B cell (primary cell): ENCODE data around the gene ISCA1. TPM values are rescaled to one million over a fixed set of nuclear protein-coding genes. Genes with fewer than 3 reads are reported as not detected.

Experiments
- ATAC-seq: fragments of 200-7000 bp; cut with Tn5 transposase; one replicate; pipeline ENCODE4 v1.10.0; 2021; ENCODE audit warnings: low read depth, mild to moderate bottlenecking, moderate number of reproducible peaks, moderate library complexity
- CTCF ChIA-PET: fragments of 350-600 bp; sonication (Branson Sonifier 250); formaldehyde crosslinking; loops from one replicate; lab custom pipeline; 2021; ENCODE audit warnings: antibody characterized with exemption, inconsistent platforms; lab: Charles Lee
- POLR2A ChIA-PET: fragments of 350-600 bp; sonication (Branson Sonifier 250); formaldehyde crosslinking; loops from one replicate; lab custom pipeline; 2021; ENCODE audit warnings: antibody characterized with exemption; lab: Charles Lee
- DNase-seq: peaks from one replicate; pipeline ENCODE4 v3.0.0; 2013
- H2AFZ ChIP-seq: 2 replicates; pipeline ENCODE4 v1.6.1; 2012; ENCODE audit warnings: mild to moderate bottlenecking, low read depth, low read length; ENCODE audit not compliant: insufficient read depth, poor library complexity, severe bottlenecking
- H3K27ac ChIP-seq, 2 donors: 1 replicate in 1 of 2; 2 replicates in 1 of 2; pipeline ENCODE4 v1.5.1; 2012 to 2013; ENCODE audit warnings: low read length in 2 of 2, mild to moderate bottlenecking in 2 of 2, moderate library complexity in 1 of 2
- H3K27me3 ChIP-seq, 4 experiments: fragments of 200-600 bp in 1 of 4; sonication (generic) in 1 of 4; replicated peaks in 1 of 4; 1 replicate in 2 of 4; 2 replicates in 2 of 4; pipeline versions ENCODE4 v1.6.1 to v1.7.0; 2013 to 2016; ENCODE audit warnings: low read length in 3 of 4, mild to moderate bottlenecking in 2 of 4, mixed read lengths in 1 of 4, moderate library complexity in 1 of 4; ENCODE audit not compliant: insufficient read depth in 4 of 4, control insufficient read depth in 3 of 4; ENCODE audit errors: control extremely low read depth in 1 of 4
- H3K36me3 ChIP-seq, 2 experiments: replicated peaks in 1 of 2; 1 replicate in 1 of 2; 2 replicates in 1 of 2; pipeline versions ENCODE4 v1.6.1 to v1.7.1; 2013; ENCODE audit warnings: low read length in 1 of 2; ENCODE audit not compliant: insufficient read depth in 2 of 2, control insufficient read depth in 1 of 2; ENCODE audit errors: control extremely low read depth in 1 of 2, extremely low read depth in 1 of 2
- H3K4me1 ChIP-seq, 2 donors: fragments of 200-600 bp in 1 of 2; sonication (generic) in 1 of 2; 1 replicate in 1 of 2; 2 replicates in 1 of 2; pipeline versions ENCODE4 v1.5.1 to v1.6.1; 2013 to 2017; ENCODE audit warnings: low read length in 2 of 2; ENCODE audit not compliant: control insufficient read depth in 2 of 2, insufficient read depth in 2 of 2
- H3K4me2 ChIP-seq: replicated peaks from 2 replicates; pipeline ENCODE3; 2012; ENCODE audit warnings: mild to moderate bottlenecking, low read depth, low read length; ENCODE audit not compliant: poor library complexity, severe bottlenecking
- H3K4me3 ChIP-seq, 5 experiments: fragments of 200-600 bp in 1 of 5; sonication (generic) in 1 of 5; 1 replicate in 3 of 5; 2 replicates in 2 of 5; pipeline versions ENCODE4 v1.5.1 to v1.7.0; 2011 to 2016; ENCODE audit warnings: low read length in 4 of 5, mild to moderate bottlenecking in 4 of 5, low read depth in 2 of 5, control low read depth in 1 of 5, moderate library complexity in 1 of 5; ENCODE audit not compliant: insufficient read depth in 1 of 5; ENCODE audit errors: control extremely low read depth in 1 of 5, extremely low read depth in 1 of 5
- H3K79me2 ChIP-seq: fragments of 200-600 bp; sonication (generic); one replicate; pipeline ENCODE4 v1.6.0; 2016; ENCODE audit warnings: low read length; ENCODE audit not compliant: control insufficient read depth, insufficient read depth
- H3K9ac ChIP-seq: fragments of 200-600 bp; sonication (generic); 2 replicates; pipeline ENCODE4 v1.6.1; 2017; ENCODE audit warnings: mild to moderate bottlenecking, low read length, moderate library complexity
- H3K9me3 ChIP-seq, 3 donors: one replicate each; pipeline versions ENCODE4 v1.6.1 to v1.7.1; 2013; ENCODE audit warnings: low read length in 2 of 3; ENCODE audit not compliant: control insufficient read depth in 2 of 3, insufficient read depth in 1 of 3; ENCODE audit errors: control extremely low read depth in 1 of 3
- H4K20me1 ChIP-seq: 2 replicates; pipeline ENCODE4 v1.6.0; 2012; ENCODE audit warnings: mild to moderate bottlenecking, low read length; ENCODE audit not compliant: insufficient read depth, control insufficient read depth, poor library complexity, severe bottlenecking
- H3K27ac Mint-ChIP-seq: one replicate; pipeline ENCODE4 v1.8.0; 2021; ENCODE audit warnings: mixed read lengths
- H3K27me3 Mint-ChIP-seq: one replicate; pipeline ENCODE4 v1.8.0; 2021; ENCODE audit warnings: mixed read lengths
- H3K4me1 Mint-ChIP-seq: one replicate; pipeline ENCODE4 v1.8.0; 2021; ENCODE audit warnings: mixed read lengths
- H3K4me3 Mint-ChIP-seq: one replicate; pipeline ENCODE4 v1.8.0; 2021; ENCODE audit warnings: mixed read lengths
- H3K9me3 Mint-ChIP-seq: one replicate; pipeline ENCODE4 v1.8.0; 2022; ENCODE audit warnings: mixed read lengths; ENCODE audit not compliant: insufficient read depth
- EZH2 ChIP-seq: IDR thresholded peaks from 2 replicates; pipeline ENCODE4 v1.6.1; 2012; ENCODE audit warnings: borderline replicate concordance, low read depth, mild to moderate bottlenecking, moderate library complexity, low read length; ENCODE audit not compliant: insufficient read depth, poor library complexity, severe bottlenecking
- WGBS: methylation state at CpG from one replicate; pipeline ENCODE4 v1.1.5; 2013; ENCODE audit warnings: missing lambda C conversion rate; ENCODE audit not compliant: insufficient coverage; 5-methylcytosine and 5-hydroxymethylcytosine counted together
- intact Hi-C: fragments of 100-400 bp; cut with micrococcal nuclease; formaldehyde crosslinking; loops from one replicate; pipeline ENCODE4 v1.10.0; 2022
- polyA plus RNA-seq: library from polyadenylated mRNA; depleted of rRNA; stranded (reverse); fragments of >200 nt; gene quantifications from 2 replicates; pipeline ENCODE4 v1.2.3, GENCODE V29; 2012
- total RNA-seq, 2 donors: library from RNA; stranded (reverse); fragments of 120-200 nt in 1 of 2; gene quantifications; 1 replicate in 1 of 2; 2 replicates in 1 of 2; pipeline versions ENCODE4 v1.2.3 to v1.2.4, GENCODE V29; 2013 to 2022
- TF ChIP-seq, protein P1 (sequence below): fragments of 200-600 bp; IDR thresholded peaks from one replicate; pipeline ENCODE4 v1.8.0; 2022; ENCODE audit warnings: antibody characterized with exemption, mild to moderate bottlenecking

Gene ISCA1
- total and polyA plus RNA-seq, 2 donors (not counting 1 experiment from before 2014, with no cell fraction given), result 17.8 to 32.7 TPM

DNA sequence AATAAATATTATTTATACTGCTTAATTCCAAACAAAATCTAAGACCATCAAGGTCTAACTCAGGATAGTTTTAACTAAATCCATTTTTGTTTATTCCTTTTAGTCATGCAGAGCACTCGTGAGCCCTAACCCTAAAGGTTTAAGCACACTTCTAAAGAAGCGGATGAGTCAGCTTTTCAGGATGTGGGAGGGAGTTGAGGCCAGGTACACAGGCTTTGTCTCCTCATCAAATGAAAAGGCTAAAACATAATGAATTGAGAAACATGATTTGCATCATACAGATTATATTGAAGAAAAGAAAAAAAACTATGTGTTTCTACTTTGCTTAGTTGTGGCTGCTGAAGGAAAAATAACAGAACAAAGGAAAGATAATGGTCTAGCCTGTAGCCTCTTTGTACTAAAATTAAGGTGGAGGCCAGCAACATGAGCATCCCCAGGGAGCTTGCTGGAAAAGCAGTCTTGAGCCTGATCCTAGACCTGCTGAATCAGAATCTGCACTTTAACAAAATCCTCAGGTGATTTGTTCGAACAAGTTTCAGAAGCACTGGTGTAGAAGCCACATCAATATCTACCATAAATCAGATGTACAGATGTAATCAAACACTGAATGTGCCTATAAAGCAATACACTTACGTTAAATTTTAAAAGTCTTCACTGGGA lies 21.1 kb upstream of the ISCA1 start:
- Histone ChIP-seq H3K4me1 (no peaks in the 10 kb centered on the region), H3K9ac (no peak overlapping the region), H3K27ac (no peak overlapping the region), H3K9me3 (no peaks in the 10 kb centered on the region), H2AFZ (no peak overlapping the region), H4K20me1 (no peaks in the 10 kb centered on the region), H3K4me3 (no peak overlapping the region), H3K36me3 (peaks cover 9 to 94% of the 10 kb centered on the region in 2 experiments), H3K27me3 (no peaks in the 10 kb centered on the region), H3K4me2 (no peak overlapping the region), H3K79me2 (peaks cover 3% of the 10 kb centered on the region)
- intact Hi-C loops, result no loop called here
- ATAC-seq, result no peak
- no peak overlapping the region for H3K27ac Mint-ChIP-seq
- ChIA-PET CTCF (no interaction called here), POLR2A (no interaction called here)
- no peaks in the 10 kb centered on the region for H3K27me3 Mint-ChIP-seq
- 100% methylated on average over 1 of the region's 4 CpGs for WGBS
- no peak for TF ChIP-seq EZH2
- TF ChIP-seq, protein P1, sequence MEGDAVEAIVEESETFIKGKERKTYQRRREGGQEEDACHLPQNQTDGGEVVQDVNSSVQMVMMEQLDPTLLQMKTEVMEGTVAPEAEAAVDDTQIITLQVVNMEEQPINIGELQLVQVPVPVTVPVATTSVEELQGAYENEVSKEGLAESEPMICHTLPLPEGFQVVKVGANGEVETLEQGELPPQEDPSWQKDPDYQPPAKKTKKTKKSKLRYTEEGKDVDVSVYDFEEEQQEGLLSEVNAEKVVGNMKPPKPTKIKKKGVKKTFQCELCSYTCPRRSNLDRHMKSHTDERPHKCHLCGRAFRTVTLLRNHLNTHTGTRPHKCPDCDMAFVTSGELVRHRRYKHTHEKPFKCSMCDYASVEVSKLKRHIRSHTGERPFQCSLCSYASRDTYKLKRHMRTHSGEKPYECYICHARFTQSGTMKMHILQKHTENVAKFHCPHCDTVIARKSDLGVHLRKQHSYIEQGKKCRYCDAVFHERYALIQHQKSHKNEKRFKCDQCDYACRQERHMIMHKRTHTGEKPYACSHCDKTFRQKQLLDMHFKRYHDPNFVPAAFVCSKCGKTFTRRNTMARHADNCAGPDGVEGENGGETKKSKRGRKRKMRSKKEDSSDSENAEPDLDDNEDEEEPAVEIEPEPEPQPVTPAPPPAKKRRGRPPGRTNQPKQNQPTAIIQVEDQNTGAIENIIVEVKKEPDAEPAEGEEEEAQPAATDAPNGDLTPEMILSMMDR, result no peak
- no peaks in the 10 kb centered on the region for H3K9me3 Mint-ChIP-seq
- no peaks in the 10 kb centered on the region for H3K4me1 Mint-ChIP-seq
- DNase-seq, result no peak
- no peak overlapping the region for H3K4me3 Mint-ChIP-seq

DNA sequence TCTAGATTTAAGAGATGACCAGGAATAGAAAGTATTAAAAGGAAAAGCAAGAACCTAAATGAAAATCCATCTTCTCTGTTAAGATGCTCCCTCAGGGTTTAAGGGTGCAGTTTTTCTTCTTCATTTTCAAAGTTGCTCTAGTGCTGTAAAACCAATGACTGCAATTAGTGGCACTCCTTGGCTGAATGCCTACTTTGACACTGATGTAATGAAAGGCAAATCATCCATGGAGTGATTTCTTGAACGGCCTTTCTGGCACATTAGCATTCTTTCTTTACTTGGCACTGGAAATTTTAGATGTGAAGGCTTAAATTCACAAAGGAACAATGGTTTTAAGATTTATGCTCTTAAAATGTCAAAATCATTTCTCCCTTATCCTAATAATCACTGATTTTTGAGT lies 19.3 kb upstream of the ISCA1 start:
- no peak for ATAC-seq
- WGBS, result no CpG with 5 or more reads among the region's 1 CpG
- intact Hi-C loops, result no loop called here

More for the DNA sequence above, 19.3 kb upstream of the ISCA1 start:
- CTCF ChIA-PET, result no interaction called here
- H3K9ac ChIP-seq, result no peak overlapping the region
- no peaks in the 10 kb centered on the region for H3K27me3 ChIP-seq
- H2AFZ ChIP-seq, result no peak overlapping the region
- no peak overlapping the region for H3K4me3 ChIP-seq
- Mint-ChIP-seq H3K4me3 (no peak overlapping the region), H3K4me1 (no peaks in the 10 kb centered on the region), H3K27me3 (no peaks in the 10 kb centered on the region), H3K9me3 (no peaks in the 10 kb centered on the region), H3K27ac (no peak overlapping the region)
- H3K4me2 ChIP-seq, result no peak overlapping the region
- no peaks in the 10 kb centered on the region for H4K20me1 ChIP-seq
- H3K4me1 ChIP-seq, result no peaks in the 10 kb centered on the region
- TF ChIP-seq, protein P1, result no peak
- no peak for TF ChIP-seq EZH2
- H3K9me3 ChIP-seq, result no peaks in the 10 kb centered on the region
- peaks cover 9 to 95% of the 10 kb centered on the region in 2 experiments for H3K36me3 ChIP-seq
- no peak overlapping the region for H3K27ac ChIP-seq
- H3K79me2 ChIP-seq, result peaks cover 3% of the 10 kb centered on the region
- no peak for DNase-seq
- POLR2A ChIA-PET, result no interaction called here
